NCI-H345 (cell line): Measurements from ENCODE around the gene SLC39A8.
"Not testable (repeated sequence)": the region's sequence is repeated elsewhere in the genome, so short reads cannot be mapped to it uniquely, and the experiment has no call there.

Experiments
- DNase-seq: peaks from one replicate; lab custom pipeline; 2025; lab: John Stamatoyannopoulos, UW

Gene SLC39A8

DNA sequence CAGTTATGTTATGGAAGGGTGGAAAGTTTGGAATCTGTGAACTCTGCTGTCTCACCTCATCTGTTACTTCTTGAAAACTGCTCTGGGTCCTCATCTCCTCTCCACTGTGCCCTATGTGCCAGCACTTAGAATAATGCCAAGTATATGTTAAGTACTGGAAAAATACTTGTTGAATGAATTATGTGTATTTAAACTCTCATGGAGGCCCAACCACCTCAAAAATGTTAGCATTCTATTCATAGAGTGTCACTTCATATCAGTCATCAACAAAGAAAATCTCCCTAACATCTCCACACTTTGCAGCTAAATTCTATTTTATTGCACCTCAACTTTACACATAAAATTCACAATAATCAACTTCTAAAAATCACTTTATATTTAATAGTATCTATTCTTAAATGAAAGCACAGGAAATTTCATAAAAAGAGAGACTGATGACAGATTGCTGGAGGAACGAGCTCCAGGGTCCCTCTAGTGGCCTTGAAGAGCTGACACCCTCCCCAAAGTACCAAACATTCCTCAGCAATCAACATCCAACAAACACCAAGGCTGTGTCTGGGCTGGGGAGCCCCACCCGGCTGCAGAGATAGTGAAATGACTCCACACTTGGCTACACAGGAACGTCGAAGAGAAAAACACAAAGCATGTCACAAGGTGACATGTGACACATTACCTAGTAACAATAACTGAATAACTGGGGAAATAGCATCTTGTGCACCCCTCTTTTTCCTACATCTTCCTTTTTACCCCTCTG is 45.8 kb downstream of the SLC39A8 start:
- peak; percentile 5 for DNase-seq

DNA sequence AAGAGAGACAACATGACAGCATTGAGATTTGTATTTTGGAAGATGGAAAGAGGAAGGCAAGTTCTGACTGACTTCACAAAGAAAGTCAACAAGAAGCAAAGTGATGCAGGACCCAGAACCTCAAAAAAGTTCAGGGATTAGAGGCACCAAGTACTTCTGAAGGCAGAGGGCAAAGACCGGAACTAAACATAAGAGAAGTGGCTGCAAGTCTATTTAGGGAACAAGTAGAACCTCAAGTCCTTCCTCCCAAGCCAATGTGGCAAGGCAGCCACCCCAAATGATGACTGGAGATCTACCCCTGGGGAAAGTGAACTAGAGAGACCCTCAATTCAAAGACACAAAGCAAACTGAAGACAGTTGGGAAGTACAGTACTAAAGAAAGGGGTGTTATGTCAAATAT is 46.6 kb downstream of the SLC39A8 start:
- DNase-seq = no peak

DNA sequence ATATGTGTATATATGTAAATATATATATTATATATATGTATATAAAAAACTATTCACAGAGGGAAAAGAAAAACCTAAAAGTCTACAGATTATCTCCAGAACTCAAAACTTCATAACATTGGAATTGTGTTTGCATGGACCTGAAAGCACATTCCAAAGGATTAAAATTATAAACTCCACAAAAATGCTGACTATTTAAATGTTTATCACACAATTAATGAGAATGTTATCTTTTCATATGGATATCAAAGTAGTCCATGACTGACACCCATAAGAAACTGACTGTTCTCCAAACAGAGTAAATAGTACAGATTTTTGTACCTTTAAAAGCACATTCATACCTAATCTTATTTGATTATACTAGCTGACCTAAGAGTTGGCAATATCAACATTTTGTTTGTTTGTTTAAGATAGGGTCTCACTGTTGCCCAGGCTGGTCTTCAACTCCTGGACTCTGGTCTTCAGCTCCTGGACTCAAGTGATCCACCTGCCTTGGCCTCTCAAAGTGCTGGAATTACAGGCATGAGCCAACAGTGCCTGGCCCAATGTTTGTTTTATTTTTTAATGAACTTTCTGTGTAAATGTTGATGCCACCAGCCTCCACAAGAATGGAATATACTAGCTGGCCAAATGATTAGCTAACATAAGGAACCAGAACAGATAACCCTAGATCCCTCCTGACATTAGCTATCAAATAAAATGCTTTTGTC is 50.0 kb downstream of the SLC39A8 start:
- no peak for DNase-seq

DNA sequence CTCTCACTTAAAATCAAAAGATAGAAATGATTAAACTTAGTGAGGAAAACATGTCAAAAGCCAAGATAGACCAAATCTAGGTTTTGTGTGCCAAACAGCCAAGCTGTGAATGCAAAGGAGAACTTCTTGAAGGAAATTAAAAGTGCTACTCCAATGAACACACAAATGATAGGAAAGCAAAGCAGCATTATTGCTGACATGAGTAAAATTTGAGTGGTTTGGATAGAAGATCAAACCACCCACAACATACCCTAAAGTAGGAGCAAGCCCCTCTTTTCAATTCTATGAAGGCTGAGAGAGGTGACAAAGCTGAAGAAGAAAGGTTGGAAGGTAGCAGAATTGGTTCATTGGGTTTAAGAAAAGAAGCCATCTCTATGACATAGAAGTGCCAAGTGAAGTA is 56.8 kb downstream of the SLC39A8 start:
- DNase-seq = no peak

DNA sequence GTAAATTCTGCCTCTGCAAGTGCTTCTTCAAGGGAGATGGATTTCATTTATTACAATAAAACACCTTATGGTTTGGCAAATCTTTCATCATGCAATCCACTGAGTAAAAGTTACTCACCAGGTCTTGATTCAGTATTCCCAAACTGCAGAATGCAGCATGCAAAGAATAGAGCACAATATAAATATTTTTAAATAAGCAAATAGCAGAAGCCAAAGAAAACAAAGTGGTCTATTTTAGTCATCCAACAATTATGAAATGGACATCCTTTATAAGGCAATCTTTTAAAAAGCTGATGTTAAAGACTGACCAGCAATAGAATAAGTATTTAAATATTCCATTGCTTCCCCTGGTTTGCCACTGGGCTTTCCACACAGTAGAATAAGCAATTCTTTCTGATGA is 59.5 kb downstream of the SLC39A8 start:
- DNase-seq = no peak

DNA sequence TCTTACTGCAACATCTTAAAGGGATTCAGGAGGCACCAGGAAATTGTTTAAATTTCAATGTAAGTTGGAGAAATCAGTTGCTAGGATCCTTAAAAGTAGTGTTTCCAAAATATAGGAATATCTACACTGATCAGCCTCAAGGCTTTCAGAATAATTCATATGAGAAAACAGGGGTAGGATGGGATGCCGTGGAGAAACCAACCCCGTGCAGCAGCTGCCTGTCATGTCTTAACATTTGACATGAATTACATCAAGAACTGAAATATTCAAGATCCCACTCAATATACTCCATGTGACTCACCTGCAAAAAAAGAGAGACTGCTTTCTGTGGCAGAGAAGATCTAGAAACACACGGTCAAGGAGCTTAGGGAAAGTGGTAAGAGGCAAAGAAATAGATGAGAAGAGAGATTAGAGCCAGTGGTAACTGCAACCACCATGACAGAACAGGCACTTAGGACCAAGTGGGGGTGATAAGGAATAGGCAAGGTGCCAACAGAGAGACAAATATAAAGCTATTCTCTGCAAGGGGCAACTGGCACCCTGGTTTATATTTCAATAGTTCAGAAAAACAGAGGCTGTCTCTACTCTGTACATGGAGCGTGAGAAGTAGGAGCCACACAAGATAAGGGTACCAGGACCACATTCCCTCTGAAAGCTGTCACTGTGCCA is 64.0 kb downstream of the SLC39A8 start:
- DNase-seq = no peak

DNA sequence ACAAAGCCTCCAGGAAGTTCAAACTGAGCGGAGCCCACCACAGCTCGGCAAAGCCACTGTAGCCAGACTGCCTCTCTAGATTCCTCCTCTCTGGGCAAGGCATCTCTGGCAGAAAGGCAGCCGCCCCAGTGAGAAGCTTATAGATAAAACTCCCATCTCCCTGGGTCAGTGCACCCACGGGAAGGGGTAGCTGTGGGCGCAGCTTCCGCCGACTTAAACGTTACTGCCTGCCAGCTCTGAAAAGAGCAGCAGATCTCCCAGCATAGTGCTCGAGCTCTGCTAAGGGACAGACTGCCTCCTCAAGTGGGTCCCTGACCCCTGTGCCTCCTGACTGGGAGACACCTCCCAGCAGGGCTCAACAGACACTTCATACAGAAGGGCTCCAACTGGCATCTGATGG is 72.0 kb downstream of the SLC39A8 start:
- not testable (repeated sequence) for DNase-seq

DNA sequence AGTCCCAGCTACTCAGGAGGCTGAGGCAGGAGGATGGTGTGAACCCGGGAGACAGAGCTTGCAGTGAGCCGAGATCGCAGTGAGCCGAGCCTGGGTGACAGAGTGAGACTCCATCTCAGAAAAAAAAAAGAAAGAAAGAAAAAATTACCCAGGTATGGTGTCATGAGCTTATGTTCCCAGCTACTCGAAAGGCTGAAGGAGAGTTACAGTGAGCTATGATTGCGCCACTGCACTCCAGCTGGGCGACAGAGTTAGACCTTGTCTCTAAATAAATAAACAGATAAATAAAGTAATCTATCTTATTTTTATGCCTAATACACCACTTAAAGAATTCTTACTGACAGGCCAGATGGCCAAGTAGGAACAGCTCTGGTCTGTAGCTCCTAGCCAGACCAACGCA is 73.0 kb downstream of the SLC39A8 start:
- DNase-seq = no peak

DNA sequence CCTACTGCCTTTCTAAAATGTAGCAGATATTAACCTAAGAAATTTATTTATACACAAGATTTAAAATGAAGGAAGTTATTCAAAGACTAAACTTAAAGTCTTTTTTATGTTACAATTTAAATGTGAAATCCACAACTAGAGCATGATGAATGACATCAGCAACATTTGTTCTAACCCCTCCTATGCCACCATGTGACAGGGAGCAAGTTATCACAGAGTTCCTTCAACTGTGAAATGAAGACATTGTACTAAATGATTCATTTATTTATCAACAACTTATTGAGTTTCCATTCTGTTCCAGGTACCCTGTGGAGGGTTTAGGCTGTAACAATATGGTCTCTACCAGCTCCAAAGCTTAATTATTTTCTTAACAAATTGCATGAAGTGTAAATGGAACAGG is 76.9 kb downstream of the SLC39A8 start:
- DNase-seq = no peak

DNA sequence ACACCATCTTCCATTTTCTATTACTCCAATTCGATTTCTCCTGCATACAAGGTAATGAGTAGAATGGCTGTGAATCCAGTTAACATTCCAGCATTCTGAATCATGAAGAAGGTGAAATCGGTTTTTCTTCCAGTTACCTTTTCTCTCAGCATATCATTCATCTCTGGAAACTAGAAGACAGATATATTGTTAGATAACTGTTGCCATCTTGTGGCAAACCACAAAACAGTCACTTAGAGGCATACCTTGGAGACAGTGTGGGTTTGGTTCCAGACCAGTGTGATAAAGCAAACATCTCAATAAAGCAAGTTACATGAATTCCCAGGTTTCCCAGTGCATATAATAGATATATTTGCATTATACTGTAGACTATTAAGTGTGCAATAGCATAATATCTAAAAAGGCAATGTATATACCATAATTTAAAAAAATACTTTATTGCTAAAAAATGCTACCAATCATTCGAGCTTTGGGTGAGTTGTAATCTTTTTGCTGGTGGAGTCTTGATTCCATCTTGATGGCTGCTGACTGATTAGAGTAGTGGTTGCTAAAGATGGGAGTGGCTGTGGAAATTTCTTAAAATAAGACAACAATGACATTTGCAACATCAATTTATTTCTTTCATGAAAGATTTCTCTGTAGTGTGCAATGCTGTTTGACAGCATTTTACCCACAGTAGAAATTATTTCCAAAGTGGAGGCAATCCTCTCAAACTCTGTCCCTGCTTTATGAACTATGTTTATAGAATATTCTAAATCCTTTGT is 82.1 kb downstream of the SLC39A8 start:
- DNase-seq = peak; percentile 43

DNA sequence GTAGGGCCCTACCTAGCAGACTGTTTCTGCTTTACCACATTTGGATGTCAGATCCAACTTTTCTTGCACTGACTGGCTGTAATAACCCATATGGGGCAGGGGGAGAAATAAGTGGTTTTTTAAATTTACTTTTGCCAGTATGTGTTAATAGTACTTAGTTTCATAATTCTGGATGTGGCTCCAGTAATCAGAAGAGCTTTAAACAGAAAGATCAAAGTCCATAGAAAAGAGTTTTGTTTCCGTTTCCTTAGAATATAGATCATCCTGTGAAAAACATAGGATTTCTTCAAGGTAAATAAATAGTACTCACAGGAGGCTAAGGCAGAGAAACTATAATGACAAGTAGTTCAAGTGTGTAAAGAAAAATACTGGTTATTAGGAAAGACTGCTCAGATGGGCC is 85.6 kb downstream of the SLC39A8 start:
- DNase-seq = no peak

DNA sequence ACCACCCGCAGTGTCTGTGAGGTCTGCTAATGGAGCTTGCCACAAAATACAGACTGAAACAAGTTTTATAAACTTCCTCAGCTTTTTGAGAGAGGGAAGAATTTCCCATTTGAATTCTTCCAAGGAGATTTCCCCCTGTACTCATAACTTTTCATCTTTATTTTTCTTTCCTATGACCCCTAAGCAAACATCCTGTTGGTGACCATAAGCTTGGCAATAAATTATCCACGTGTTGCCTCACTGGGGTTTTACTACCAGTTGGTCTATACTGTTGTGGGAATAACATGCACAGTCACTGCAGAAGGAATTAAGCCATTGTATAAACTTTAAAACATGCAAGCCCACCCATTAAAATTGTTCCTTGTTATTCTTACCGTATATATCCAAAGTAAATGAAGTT is 86.2 kb downstream of the SLC39A8 start:
- DNase-seq = no peak

DNA sequence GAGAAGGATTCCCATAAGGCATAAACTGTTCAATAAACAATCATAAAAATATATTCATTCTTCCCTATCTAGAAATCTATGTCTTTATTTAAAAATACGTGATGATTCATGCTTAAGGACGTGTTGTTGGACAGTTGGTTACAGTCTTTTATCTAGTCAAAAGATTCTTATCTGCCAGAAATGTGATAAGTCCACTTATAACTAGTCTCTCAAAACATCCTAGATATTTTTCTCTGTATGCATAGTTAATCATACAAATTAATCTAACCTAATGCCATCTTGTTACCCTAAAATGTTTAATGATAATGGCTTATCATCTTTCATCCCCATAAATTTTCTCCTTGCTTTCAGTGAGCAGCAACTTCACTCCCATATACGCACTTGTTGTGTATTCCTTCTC is 89.0 kb downstream of the SLC39A8 start:
- no peak for DNase-seq

DNA sequence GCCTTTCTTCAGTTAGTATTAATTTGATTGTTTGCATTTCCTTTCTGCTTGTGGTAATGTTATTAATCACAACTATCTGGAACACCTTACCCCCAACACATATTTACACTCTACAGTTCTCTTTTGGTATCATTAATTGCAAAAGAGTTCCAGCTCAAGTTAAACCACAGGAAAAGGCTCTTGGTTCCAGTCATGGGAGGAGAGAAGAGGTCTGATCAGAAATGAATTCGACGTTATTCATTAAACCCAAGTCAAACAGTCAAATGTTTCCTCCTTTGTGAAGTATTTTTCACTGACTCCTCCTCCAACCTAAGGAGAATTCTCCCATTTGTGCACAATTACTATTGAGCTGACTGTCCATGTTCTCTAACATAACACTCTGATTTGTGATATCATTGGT is 91.4 kb downstream of the SLC39A8 start:
- no peak for DNase-seq

DNA sequence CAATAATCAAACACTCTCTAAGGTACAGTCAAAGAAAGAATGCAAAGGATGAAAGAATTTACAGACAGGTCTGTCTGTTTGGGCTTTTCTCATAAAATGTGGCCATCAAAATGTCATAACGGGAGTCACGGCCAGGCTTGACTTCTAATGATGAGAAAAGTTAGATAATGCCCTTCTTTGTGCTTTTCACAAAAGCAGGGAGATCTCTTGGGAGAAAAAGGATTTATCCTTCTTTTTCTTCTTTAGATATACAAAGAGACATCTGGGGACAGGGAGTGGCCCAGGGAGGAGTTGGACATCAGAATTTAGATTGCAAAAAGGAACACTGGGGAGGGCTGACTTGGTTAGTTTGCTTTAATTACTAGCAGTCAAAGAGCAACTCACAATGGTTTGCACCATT is 93.1 kb downstream of the SLC39A8 start:
- DNase-seq = no peak

DNA sequence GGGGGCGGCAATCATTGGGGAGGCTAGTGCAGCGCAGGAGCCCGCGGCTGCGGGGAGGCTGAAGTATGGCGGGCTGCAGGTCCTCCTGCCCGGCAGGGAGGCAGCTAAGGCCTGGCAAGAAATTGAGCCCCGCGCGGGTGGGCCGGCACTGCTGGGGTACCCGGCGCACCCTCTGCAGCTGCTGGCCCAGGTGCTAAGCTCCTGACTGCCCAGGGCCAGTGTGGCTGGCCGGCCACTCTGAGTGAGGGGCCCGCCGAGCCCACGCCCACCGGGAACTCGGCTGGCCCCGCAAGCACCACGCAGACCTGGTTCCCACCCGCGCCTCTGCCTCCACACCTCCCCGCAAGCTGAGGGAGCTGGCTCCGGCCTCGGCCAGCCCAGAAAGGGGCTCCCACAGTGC is 94.9 kb downstream of the SLC39A8 start:
- DNase-seq = no peak

DNA sequence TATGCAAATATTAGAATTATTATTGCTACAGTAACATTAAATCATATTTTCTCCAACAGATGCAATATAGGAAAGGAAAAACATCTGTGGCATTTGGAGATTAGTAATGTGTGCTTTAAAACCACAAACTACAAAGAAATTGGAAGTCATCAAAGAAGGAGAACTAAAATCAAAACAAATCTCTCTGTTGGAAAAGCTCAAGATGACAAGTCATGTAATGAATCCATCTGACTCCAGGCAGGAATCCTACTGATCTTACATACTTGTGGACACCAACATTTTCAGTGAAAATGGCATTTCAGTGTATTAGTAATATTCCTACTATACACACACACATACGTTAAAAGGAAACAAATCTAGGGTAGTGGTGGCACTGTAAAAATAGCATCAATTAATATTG is 98.2 kb downstream of the SLC39A8 start:
- DNase-seq = no peak

DNA sequence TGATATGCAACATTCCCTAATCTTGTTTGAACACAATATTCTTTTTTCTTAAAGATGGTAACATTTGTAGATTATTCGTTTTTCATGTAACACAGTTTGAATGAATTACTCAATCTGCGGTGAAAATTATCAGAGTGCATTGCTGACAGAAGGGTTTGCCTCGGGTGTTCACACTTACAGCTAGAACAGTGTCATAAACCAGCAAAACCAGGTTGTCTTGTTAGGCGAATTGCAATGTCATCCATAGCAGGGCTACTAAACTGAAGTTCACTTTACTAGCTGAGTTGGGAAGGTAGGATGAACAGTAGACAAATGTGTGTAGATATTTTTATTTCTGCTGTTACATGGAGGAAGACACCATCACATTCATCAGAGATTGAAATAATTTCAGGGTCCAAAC is 98.9 kb downstream of the SLC39A8 start:
- no peak for DNase-seq

DNA sequence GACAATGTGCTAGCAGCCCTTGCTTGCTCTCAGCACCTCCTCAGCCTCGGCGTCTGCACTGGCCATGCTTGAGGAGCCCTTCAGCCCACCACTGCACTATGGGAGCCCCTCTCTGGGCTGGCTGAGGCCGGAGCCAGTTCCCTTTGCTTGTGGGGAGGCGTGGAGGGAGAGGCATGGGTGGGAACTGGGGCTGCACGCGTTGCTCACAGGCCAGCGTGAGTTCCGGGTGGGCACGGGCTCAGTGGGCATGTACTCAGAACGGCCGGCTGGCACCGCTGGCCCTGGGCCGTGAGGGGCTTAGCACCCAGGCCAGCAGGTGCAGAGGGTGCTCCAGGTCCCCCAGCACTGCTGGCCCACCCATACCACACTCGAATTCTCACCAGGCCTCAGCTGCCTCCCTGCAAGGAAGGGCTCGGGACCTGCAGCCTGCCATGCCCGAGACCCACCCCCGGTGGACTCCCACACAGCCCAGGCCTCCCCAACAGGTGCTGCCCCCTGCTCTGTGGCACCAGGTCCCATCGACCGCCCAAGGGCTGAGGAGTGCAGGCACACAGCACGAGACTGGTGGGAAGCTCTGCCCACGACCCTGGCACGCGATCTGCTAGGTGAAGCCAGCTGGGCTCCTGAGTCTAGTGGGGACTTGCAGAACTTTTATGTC is 100.3 kb downstream of the SLC39A8 start:
- no peak for DNase-seq

DNA sequence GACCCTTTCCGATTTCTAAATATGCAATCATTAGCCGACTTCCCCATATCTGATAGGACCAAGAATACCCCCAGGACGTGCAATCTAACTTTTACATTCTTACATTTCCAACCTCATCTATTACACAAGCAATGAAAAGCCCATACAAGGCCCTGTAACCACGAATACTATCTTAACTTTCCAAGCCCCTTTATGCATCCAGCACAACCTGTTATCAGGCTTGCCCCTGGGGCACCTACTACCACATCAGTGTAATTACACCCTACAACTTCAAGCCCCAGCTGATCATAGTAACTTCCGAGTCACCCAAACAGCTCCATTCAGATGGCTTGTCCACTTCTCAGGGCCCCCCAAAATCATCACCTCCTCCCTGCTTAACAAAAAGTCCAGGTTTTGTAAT is 102.0 kb downstream of the SLC39A8 start:
- DNase-seq = not testable (repeated sequence)

DNA sequence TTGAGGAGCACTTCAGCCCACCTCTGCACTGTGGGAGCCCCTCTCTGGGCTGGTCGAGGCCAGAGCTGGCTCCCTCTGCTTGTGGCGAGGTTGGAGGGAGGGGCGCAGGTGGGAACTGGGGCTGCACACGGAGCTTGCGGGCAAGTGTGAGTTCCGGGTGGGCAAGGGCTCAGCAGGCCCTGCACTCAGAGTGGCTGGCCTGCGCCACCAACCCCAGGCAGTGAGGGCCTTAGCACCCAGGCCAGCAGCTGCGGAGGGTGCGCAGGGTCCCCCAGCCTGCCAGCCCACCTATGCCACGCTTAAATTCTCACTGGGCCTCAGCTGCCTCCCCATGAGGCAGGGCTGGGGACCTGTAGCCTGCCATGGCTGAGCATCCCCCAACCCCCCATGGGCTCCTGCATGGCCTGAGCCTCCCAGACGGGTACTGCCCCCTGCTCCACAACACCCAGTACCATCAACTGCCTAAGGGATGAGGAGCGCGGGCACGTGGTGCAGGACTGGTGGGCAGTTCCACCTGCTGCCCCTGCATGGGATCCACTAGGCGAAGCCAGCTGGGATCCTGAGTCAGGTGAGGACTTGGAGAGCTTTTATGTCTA is 110.9 kb downstream of the SLC39A8 start:
- no peak for DNase-seq

DNA sequence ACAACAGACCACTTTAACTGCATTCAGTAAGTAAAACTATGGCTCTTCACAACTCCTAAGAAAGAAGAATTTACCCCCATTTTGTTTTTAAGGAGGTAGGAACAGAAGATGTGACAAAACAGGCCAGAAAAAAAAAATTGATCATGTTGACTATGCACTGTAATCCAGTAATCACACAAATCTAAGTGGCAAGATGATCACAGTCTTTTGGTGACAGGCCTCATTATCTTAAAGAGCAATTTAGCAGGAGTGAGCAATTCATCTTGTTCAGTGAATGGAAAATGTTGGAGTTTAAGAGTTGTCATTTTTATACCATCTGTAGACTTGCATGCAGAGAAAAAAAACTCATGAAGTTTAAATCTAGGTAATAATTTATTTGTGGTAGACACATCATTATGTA is 115.1 kb downstream of the SLC39A8 start:
- no peak for DNase-seq
